Measurements from ENCODE around the gene ECEL1. TPM values are rescaled to one million over a fixed set of nuclear protein-coding genes. Genes with fewer than 3 reads are reported as not detected.
"Not testable (repeated sequence)": the region's sequence is repeated elsewhere in the genome, so short reads cannot be mapped to it uniquely, and the experiment has no call there.

ECEL1 gene
- total RNA-seq, 1 experiment from 2014 or later = not detected

GRCh38 chr2:232441147-232441651, 46.4 kb downstream of the ECEL1 start:
- no peaks in the 10 kb centered on the region for H3K36me3 ChIP-seq (ENCODE audit: low read depth)
- no peak overlapping the region for H3K4me2 ChIP-seq
- ChIA-PET POLR2A (ENCODE audit: unreplicated experiment) (no interaction called here), CTCF (no interaction called here)
- H3K9me3 ChIP-seq (ENCODE audit: insufficient read depth, low read depth) = no peaks in the 10 kb centered on the region
- H3K4me3 ChIP-seq = no peak overlapping the region
- no peak for DNase-seq
- no peaks in the 10 kb centered on the region for H4K20me1 ChIP-seq (ENCODE audit: insufficient read depth)
- no peaks in the 10 kb centered on the region for H3K27me3 ChIP-seq (ENCODE audit: insufficient read depth, low read depth)
- H3K4me1 ChIP-seq (replicated peaks; ENCODE audit: insufficient read depth) = peaks cover 5% of the 10 kb centered on the region
- H3F3A ChIP-seq (ENCODE audit: insufficient read depth, low read depth) = no peaks in the 10 kb centered on the region
- intact Hi-C loops (cut with micrococcal nuclease; ENCODE audit: unreplicated experiment) = loop anchor here (5.0 kb wide), 3 partner anchors 299 to 639 kb away; partner anchors contain the start of gene NPPC
- H3K27ac ChIP-seq = no peak overlapping the region
- no TSS peak for BruUV-seq (replicated peaks)
- TF ChIP-seq, protein P1, sequence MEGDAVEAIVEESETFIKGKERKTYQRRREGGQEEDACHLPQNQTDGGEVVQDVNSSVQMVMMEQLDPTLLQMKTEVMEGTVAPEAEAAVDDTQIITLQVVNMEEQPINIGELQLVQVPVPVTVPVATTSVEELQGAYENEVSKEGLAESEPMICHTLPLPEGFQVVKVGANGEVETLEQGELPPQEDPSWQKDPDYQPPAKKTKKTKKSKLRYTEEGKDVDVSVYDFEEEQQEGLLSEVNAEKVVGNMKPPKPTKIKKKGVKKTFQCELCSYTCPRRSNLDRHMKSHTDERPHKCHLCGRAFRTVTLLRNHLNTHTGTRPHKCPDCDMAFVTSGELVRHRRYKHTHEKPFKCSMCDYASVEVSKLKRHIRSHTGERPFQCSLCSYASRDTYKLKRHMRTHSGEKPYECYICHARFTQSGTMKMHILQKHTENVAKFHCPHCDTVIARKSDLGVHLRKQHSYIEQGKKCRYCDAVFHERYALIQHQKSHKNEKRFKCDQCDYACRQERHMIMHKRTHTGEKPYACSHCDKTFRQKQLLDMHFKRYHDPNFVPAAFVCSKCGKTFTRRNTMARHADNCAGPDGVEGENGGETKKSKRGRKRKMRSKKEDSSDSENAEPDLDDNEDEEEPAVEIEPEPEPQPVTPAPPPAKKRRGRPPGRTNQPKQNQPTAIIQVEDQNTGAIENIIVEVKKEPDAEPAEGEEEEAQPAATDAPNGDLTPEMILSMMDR (conservative IDR thresholded peaks at IDR 0.05) = no peak
- TF ChIP-seq EZH2 (IDR thresholded peaks at IDR 0.05; ENCODE audit: low read depth) = no peak
- H3K79me2 ChIP-seq (ENCODE audit: low read depth) = no peaks in the 10 kb centered on the region
- no peaks in the 10 kb centered on the region for H3K9me2 ChIP-seq (ENCODE audit: insufficient read depth)
- H2AFZ ChIP-seq = no peak overlapping the region

- H4K20me1 ChIP-seq (ENCODE audit: insufficient read depth); H2AFZ ChIP-seq; H3K9me2 ChIP-seq (ENCODE audit: insufficient read depth); H3K4me3 ChIP-seq; H3K27ac ChIP-seq; BruUV-seq (replicated peaks); H3K27me3 ChIP-seq (ENCODE audit: insufficient read depth, low read depth); POLR2A ChIA-PET (ENCODE audit: unreplicated experiment); H3K79me2 ChIP-seq (ENCODE audit: low read depth); H3K9me3 ChIP-seq (ENCODE audit: insufficient read depth, low read depth); H3K4me1 ChIP-seq (replicated peaks; ENCODE audit: insufficient read depth); H3K36me3 ChIP-seq (ENCODE audit: low read depth); H3F3A ChIP-seq (ENCODE audit: insufficient read depth, low read depth): not testable (repeated sequence)
- intact Hi-C loops (cut with micrococcal nuclease; ENCODE audit: unreplicated experiment) = loop anchor here (1.0 to 5.0 kb wide), 5 partner anchors 298 to 638 kb away; partner anchors contain the start of gene NPPC
- TF ChIP-seq, protein P1 (conservative IDR thresholded peaks at IDR 0.05) = peak; percentile 91
- peak overlapping the region; percentile 47 for H3K4me2 ChIP-seq
- CTCF ChIA-PET = interaction anchor here (0.7 kb wide), 1 partner anchor 535 kb away, joined by 4 read pairs; no protein-coding TSS in a partner anchor
- peak; percentile 39 to 90 for DNase-seq
Measured at GRCh38 chr2:232440220-232441018, 47.2 kb downstream of the ECEL1 start.

- intact Hi-C loops (cut with micrococcal nuclease; ENCODE audit: unreplicated experiment) = loop anchor here (1.0 to 5.0 kb wide), 8 partner anchors 52 to 637 kb away; partner anchors contain the start of gene NPPC
- Histone ChIP-seq H3K9me2 (ENCODE audit: insufficient read depth) (no peaks in the 10 kb centered on the region), H3K4me1 (replicated peaks; ENCODE audit: insufficient read depth) (peaks cover 10% of the 10 kb centered on the region), H4K20me1 (ENCODE audit: insufficient read depth) (no peaks in the 10 kb centered on the region), H3K4me3 (no peak overlapping the region), H3K27ac (no peak overlapping the region), H3K4me2 (no peak overlapping the region), H2AFZ (no peak overlapping the region), H3K36me3 (ENCODE audit: low read depth) (no peaks in the 10 kb centered on the region), H3K79me2 (ENCODE audit: low read depth) (no peaks in the 10 kb centered on the region), H3F3A (ENCODE audit: insufficient read depth, low read depth) (no peaks in the 10 kb centered on the region), H3K9me3 (ENCODE audit: insufficient read depth, low read depth) (no peaks in the 10 kb centered on the region), H3K27me3 (ENCODE audit: insufficient read depth, low read depth) (no peaks in the 10 kb centered on the region)
- ChIA-PET CTCF (interaction anchor here (0.6 to 0.7 kb wide), 4 partner anchors 477 to 835 kb away, joined by 4 to 8 read pairs (median 6); no protein-coding TSS in a partner anchor), POLR2A (ENCODE audit: unreplicated experiment) (interaction anchor here (0.7 kb wide), 1 partner anchor 767 kb away, joined by 3 read pairs; no protein-coding TSS in a partner anchor)
- TF ChIP-seq EZH2 (IDR thresholded peaks at IDR 0.05; ENCODE audit: low read depth) = no peak
- TF ChIP-seq, protein P1 (conservative IDR thresholded peaks at IDR 0.05) = peak; percentile 60
- DNase-seq = no peak
- BruUV-seq (replicated peaks) = no TSS peak
Measured at GRCh38 chr2:232439758-232440135, 47.9 kb downstream of the ECEL1 start.

All from PC-9 (cell line).